Loucy (cell line): ENCODE data around the gene NBEA.

Experiments
- CTCF ChIP-seq: fragments of 200-600 bp; sonication (generic); conservative IDR thresholded peaks from 2 replicates; pipeline ENCODE4 v1.5.1; 2014; ENCODE audit warnings: mild to moderate bottlenecking, antibody characterized with exemption, low read length
- EZH2phosphoT487 ChIP-seq: fragments of 200-600 bp; IDR thresholded peaks from 2 replicates; pipeline ENCODE4 v1.6.1; 2018; ENCODE audit warnings: antibody characterized with exemption, mild to moderate bottlenecking, moderate library complexity, borderline replicate concordance

- TF ChIP-seq CTCF (no peak), EZH2phosphoT487 (no peak)
Observed at GRCh38 chr13:34943436-34944273, 1.6 kb downstream of the NBEA start.
